PC-9 (cell line): ENCODE data around the gene ZNF490. TPM values are rescaled to one million over a fixed set of nuclear protein-coding genes. Genes with fewer than 3 reads are reported as not detected.

ENCODE experiments used
- BruUV-seq: library from RNA; stranded (reverse); fragments of 400-500 nt; replicated peaks from 2 replicates; lab custom pipeline; 2021; lab: Mats Ljungman, UMichigan
- CTCF ChIA-PET: fragments of 300-600 bp; sonication (Branson Sonifier 250); formaldehyde crosslinking; loops from one replicate; lab custom pipeline; 2022; ENCODE audit warnings: antibody characterized with exemption; lab: Charles Lee
- POLR2A ChIA-PET: fragments of 300-600 bp; sonication (Branson Sonifier 250); formaldehyde crosslinking; loops from one replicate; lab custom pipeline; 2022; ENCODE audit warnings: antibody characterized with exemption; ENCODE audit not compliant: unreplicated experiment; lab: Charles Lee
- DNase-seq, 2 experiments: peaks; one replicate each; pipeline versions ENCODE4 v3.0.0 to v3.0.0-alpha.2; 2015 to 2022; ENCODE audit warnings: mixed read lengths in 1 of 2
- H2AFZ ChIP-seq: fragments of 200-600 bp; sonication (generic); 2 replicates; pipeline ENCODE4 v1.8.1; 2017; ENCODE audit warnings: antibody characterized with exemption
- H3F3A ChIP-seq: fragments of 200-600 bp; sonication (generic); 2 replicates; pipeline ENCODE4 v1.8.1; 2017; ENCODE audit warnings: antibody characterized with exemption, mild to moderate bottlenecking, low read depth; ENCODE audit not compliant: insufficient read depth
- H3K27ac ChIP-seq: fragments of 200-600 bp; sonication (generic); 2 replicates; pipeline ENCODE4 v1.6.1; 2016; ENCODE audit warnings: mixed run types
- H3K27me3 ChIP-seq: fragments of 200-600 bp; sonication (generic); 2 replicates; pipeline ENCODE4 v1.6.1; 2016; ENCODE audit warnings: low read depth, mixed run types; ENCODE audit not compliant: insufficient read depth
- H3K36me3 ChIP-seq: fragments of 200-600 bp; sonication (generic); 2 replicates; pipeline ENCODE4 v1.6.1; 2016; ENCODE audit warnings: low read depth, mixed run types
- H3K4me1 ChIP-seq: fragments of 200-600 bp; sonication (generic); replicated peaks from 2 replicates; pipeline ENCODE4 v1.6.1; 2016; ENCODE audit warnings: mixed run types; ENCODE audit not compliant: insufficient read depth
- H3K4me2 ChIP-seq: fragments of 200-600 bp; sonication (generic); 2 replicates; pipeline ENCODE4 v1.6.1; 2017; ENCODE audit warnings: mixed run types
- H3K4me3 ChIP-seq: fragments of 200-600 bp; sonication (generic); 2 replicates; pipeline ENCODE4 v1.6.1; 2016; ENCODE audit warnings: mixed run types
- H3K79me2 ChIP-seq: fragments of 200-600 bp; sonication (generic); 2 replicates; pipeline ENCODE4 v1.6.1; 2017; ENCODE audit warnings: low read depth, mixed run types
- H3K9me2 ChIP-seq: fragments of 200-600 bp; sonication (generic); 2 replicates; pipeline ENCODE4 v1.8.1; 2017; ENCODE audit warnings: mild to moderate bottlenecking; ENCODE audit not compliant: insufficient read depth
- H3K9me3 ChIP-seq: fragments of 200-600 bp; sonication (generic); 2 replicates; pipeline ENCODE4 v1.8.1; 2016; ENCODE audit warnings: low read depth; ENCODE audit not compliant: insufficient read depth
- H4K20me1 ChIP-seq: fragments of 200-600 bp; sonication (generic); 2 replicates; pipeline ENCODE4 v1.8.1; 2017; ENCODE audit not compliant: insufficient read depth
- EZH2 ChIP-seq: fragments of 200-600 bp; sonication (generic); IDR thresholded peaks from 2 replicates; pipeline ENCODE4 v1.8.0; 2017; ENCODE audit warnings: antibody characterized with exemption, low read depth
- intact Hi-C: fragments of 100-400 bp; cut with micrococcal nuclease; formaldehyde crosslinking; loops from one replicate; pipeline ENCODE4 v1.10.0; 2022; ENCODE audit not compliant: unreplicated experiment
- total RNA-seq: library from RNA; stranded (reverse); gene quantifications from 2 replicates; pipeline ENCODE4 v1.2.3, GENCODE V29; 2021
- TF ChIP-seq, protein P1 (sequence below): fragments of 200-600 bp; sonication (generic); conservative IDR thresholded peaks from 2 replicates; pipeline ENCODE4 v1.6.1; 2017; ENCODE audit warnings: mixed run types, antibody characterized with exemption, mild to moderate bottlenecking, moderate library complexity

Gene ZNF490
- total RNA-seq, 1 experiment from 2014 or later, result 8.9 TPM

GRCh38 chr19:12648088-12648487 is 37.5 kb upstream of the ZNF490 start:
- CTCF ChIA-PET, result interaction anchor here (0.6 kb wide), 1 partner anchor 1225 kb away, joined by 6 read pairs; no protein-coding TSS in a partner anchor
- BruUV-seq, result no TSS peak
- no peak overlapping the region for H3K4me3 ChIP-seq
- POLR2A ChIA-PET, result no interaction called here
- no peak for DNase-seq
- no peaks in the 10 kb centered on the region for H3K27me3 ChIP-seq
- no peaks in the 10 kb centered on the region for H3K9me3 ChIP-seq
- H3K27ac ChIP-seq, result no peak overlapping the region
- intact Hi-C loops, result no loop called here
- no peaks in the 10 kb centered on the region; the same call in 1 of the 2 replicates for H3F3A ChIP-seq
- no peaks in the 10 kb centered on the region for H3K9me2 ChIP-seq
- H3K4me1 ChIP-seq, result no peaks in the 10 kb centered on the region
- no peaks in the 10 kb centered on the region for H3K36me3 ChIP-seq
- H3K4me2 ChIP-seq, result no peak overlapping the region
- H3K79me2 ChIP-seq, result no peaks in the 10 kb centered on the region
- no peak overlapping the region for H2AFZ ChIP-seq
- no peaks in the 10 kb centered on the region for H4K20me1 ChIP-seq
- TF ChIP-seq, protein P1, sequence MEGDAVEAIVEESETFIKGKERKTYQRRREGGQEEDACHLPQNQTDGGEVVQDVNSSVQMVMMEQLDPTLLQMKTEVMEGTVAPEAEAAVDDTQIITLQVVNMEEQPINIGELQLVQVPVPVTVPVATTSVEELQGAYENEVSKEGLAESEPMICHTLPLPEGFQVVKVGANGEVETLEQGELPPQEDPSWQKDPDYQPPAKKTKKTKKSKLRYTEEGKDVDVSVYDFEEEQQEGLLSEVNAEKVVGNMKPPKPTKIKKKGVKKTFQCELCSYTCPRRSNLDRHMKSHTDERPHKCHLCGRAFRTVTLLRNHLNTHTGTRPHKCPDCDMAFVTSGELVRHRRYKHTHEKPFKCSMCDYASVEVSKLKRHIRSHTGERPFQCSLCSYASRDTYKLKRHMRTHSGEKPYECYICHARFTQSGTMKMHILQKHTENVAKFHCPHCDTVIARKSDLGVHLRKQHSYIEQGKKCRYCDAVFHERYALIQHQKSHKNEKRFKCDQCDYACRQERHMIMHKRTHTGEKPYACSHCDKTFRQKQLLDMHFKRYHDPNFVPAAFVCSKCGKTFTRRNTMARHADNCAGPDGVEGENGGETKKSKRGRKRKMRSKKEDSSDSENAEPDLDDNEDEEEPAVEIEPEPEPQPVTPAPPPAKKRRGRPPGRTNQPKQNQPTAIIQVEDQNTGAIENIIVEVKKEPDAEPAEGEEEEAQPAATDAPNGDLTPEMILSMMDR, result no peak
- no peak for TF ChIP-seq EZH2

DNA sequence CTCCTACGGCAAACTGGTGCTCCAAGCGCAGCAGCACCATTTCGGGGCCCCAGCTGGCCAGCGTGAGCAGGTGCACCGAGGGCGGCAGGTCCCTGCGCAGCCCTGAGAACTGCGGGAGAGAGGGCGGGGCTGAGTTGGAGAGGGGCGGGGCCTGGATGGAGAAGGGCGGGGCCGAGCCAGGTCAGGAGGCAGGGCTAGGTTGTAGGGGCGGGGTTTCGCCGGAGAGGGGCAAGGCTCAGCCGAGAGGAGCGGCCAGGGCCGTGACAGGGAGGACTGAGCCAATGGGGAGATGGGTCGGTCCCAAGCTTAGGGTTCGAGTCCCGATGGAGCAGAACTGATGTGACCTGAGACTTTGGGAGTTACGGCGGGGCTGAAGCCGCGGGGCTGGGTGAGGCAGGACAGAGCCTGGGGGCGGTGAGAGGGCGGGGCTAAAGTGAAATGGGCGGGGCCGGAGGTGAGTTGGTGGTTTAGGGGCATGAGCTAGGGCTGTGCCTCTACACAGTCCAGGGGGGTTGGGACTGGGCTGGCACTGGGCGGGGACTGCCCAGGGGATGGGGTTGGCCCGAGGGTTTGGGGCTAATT is 37.0 kb upstream of the ZNF490 start:
- CTCF ChIA-PET, result no interaction called here
- Histone ChIP-seq H3K4me2 (no peak overlapping the region), H3K4me3 (no peak overlapping the region), H3K36me3 (no peaks in the 10 kb centered on the region), H3K79me2 (no peaks in the 10 kb centered on the region), H3K9me2 (no peaks in the 10 kb centered on the region), H3K4me1 (no peaks in the 10 kb centered on the region), H4K20me1 (no peaks in the 10 kb centered on the region), H3F3A (no peaks in the 10 kb centered on the region; the same call in 1 of the 2 replicates), H2AFZ (no peak overlapping the region), H3K27ac (no peak overlapping the region), H3K9me3 (no peaks in the 10 kb centered on the region), H3K27me3 (no peaks in the 10 kb centered on the region)
- no peak for TF ChIP-seq EZH2
- TF ChIP-seq, protein P1, result no peak
- DNase-seq, result peak in 1 of 2 experiments; percentile 13
- POLR2A ChIA-PET, result no interaction called here
- no TSS peak for BruUV-seq
- intact Hi-C loops, result no loop called here

GRCh38 chr19:12647047-12647446 is 36.4 kb upstream of the ZNF490 start:
- CTCF ChIA-PET, result no interaction called here
- no TSS peak for BruUV-seq
- Histone ChIP-seq H3K36me3 (no peaks in the 10 kb centered on the region), H3F3A (no peaks in the 10 kb centered on the region; the same call in 1 of the 2 replicates), H3K27ac (no peak overlapping the region), H3K4me2 (no peak overlapping the region), H3K9me3 (no peaks in the 10 kb centered on the region), H3K4me3 (no peak overlapping the region), H2AFZ (no peak overlapping the region), H3K9me2 (no peaks in the 10 kb centered on the region), H4K20me1 (no peaks in the 10 kb centered on the region), H3K79me2 (no peaks in the 10 kb centered on the region), H3K4me1 (no peaks in the 10 kb centered on the region), H3K27me3 (no peaks in the 10 kb centered on the region)
- POLR2A ChIA-PET, result no interaction called here
- no peak for DNase-seq
- intact Hi-C loops, result no loop called here
- no peak for TF ChIP-seq EZH2
- TF ChIP-seq, protein P1, result no peak
